Testis (tissue), 3 donors: ENCODE results near the gene CAMK2G. TPM values are rescaled to one million over a fixed set of nuclear protein-coding genes. Genes with fewer than 3 reads are reported as not detected.
"Not testable (repeated sequence)": the region's sequence is repeated elsewhere in the genome, so short reads cannot be mapped to it uniquely, and the experiment has no call there.

Source experiments
- DNase-seq: peaks from one replicate; pipeline ENCODE4 v3.0.0-alpha.2; 2019
- H3K27ac ChIP-seq, 2 donors: fragments of 200-600 bp; sonication (generic); one replicate each; pipeline ENCODE4 v1.5.1; 2019
- H3K27me3 ChIP-seq: fragments of 200-600 bp; sonication (generic); one replicate; pipeline ENCODE4 v1.5.1; 2019
- H3K36me3 ChIP-seq: fragments of 200-600 bp; sonication (generic); one replicate; pipeline ENCODE4 v1.5.1; 2017; ENCODE audit warnings: low read depth; ENCODE audit errors: missing control alignments
- H3K4me1 ChIP-seq: fragments of 200-600 bp; sonication (generic); one replicate; pipeline ENCODE4 v1.5.1; 2019
- H3K4me3 ChIP-seq, 2 donors: fragments of 200-600 bp; sonication (generic); one replicate each; pipeline ENCODE4 v1.5.1; 2017 to 2019
- H3K9me3 ChIP-seq: fragments of 200-600 bp; sonication (generic); one replicate; pipeline ENCODE4 v1.5.1; 2017
- CTCF ChIP-seq, 3 experiments: fragments of 450-650 bp in 2 of 3; fragments of 200-600 bp in 1 of 3; sonication (generic) in 1 of 3; IDR thresholded peaks; one replicate each; pipeline ENCODE4 v1.5.1; 2016 to 2019; ENCODE audit warnings: antibody characterized with exemption in 3 of 3, mild to moderate bottlenecking in 2 of 3, moderate library complexity in 1 of 3
- POLR2A ChIP-seq: fragments of 450-650 bp; IDR thresholded peaks from one replicate; pipeline ENCODE4 v1.6.1; 2017; ENCODE audit warnings: antibody characterized with exemption, mild to moderate bottlenecking, moderate library complexity
- WGBS, 2 donors: methylation state at CpG; one replicate each; pipeline ENCODE4 v1.1.5; 2018; 5-methylcytosine and 5-hydroxymethylcytosine counted together
- intact Hi-C: fragments of 100-400 bp; cut with DNase I; formaldehyde crosslinking; loops from one replicate; pipeline ENCODE4 v1.15.1; 2023; ENCODE audit warnings: low total_unique reads
- polyA plus RNA-seq: library from polyadenylated mRNA; stranded (reverse); fragments of 350-450 nt; fragmentation: Illumina TruSeq; extraction: RNeasy Lipid Tissue Mini Kit (QIAGEN cat#74804); gene quantifications from one replicate; pipeline ENCODE4 v1.2.3, GENCODE V29; 2014; ENCODE audit warnings: low read depth, low replicate concordance; ENCODE audit not compliant: insufficient read depth
- total RNA-seq, 2 donors: library from RNA; depleted of rRNA; stranded (reverse); fragments of >200 nt; gene quantifications; one replicate each; pipeline ENCODE4 v1.2.3, GENCODE V29; 2016

Gene CAMK2G
- total and polyA plus RNA-seq, 3 donors from 2014 or later: 16.5 to 29.7 (median 25.4) TPM

- H3K27ac ChIP-seq: no peak overlapping the region
- no peaks in the 10 kb centered on the region for H3K36me3 ChIP-seq
- no peak for TF ChIP-seq CTCF (IDR thresholded peaks at IDR 0.05)
- TF ChIP-seq POLR2A: no peak
- no peak overlapping the region for H3K4me3 ChIP-seq
- 77 to 79% methylated on average over 5 of the region's 5 CpGs for WGBS, 2 donors
- intact Hi-C loops: no loop called here
- no peaks in the 10 kb centered on the region for H3K27me3 ChIP-seq
- H3K9me3 ChIP-seq: no peaks in the 10 kb centered on the region
- DNase-seq: no peak
- H3K4me1 ChIP-seq: peaks cover 24% of the 10 kb centered on the region
Measured at GRCh38 chr10:73891540-73891939, 17.2 kb upstream of the CAMK2G start.

DNA sequence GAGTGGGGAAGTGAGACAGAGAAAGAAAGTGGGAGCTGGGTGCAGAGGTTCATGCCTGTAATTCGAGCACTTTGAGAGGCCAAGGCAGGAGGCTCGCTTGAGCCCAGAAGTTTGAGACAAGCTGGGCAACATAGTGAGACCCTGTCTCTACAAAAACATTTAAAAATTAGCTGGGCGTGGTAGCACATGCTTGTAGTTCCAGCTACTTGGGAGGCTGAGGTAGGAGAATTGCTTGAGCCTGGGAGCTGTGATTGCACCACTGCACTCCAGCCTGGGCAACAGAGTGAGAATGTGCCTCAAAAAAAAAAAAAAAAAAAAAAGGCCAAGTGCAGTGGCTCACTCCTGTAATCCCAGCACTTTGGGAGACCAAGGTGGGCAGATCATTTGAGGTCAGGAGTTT lies 16.5 kb upstream of the CAMK2G start:
- H3K36me3 ChIP-seq, intact Hi-C loops, H3K27me3 ChIP-seq, H3K27ac ChIP-seq, H3K4me3 ChIP-seq, DNase-seq, H3K9me3 ChIP-seq: not testable (repeated sequence)
- 63 to 85% methylated on average over 3 of the region's 3 CpGs for WGBS, 2 donors
- peaks cover 29% of the 10 kb centered on the region for H3K4me1 ChIP-seq

GRCh38 chr10:73890261-73890660 lies 15.9 kb upstream of the CAMK2G start:
- TF ChIP-seq POLR2A (no peak), CTCF (IDR thresholded peaks at IDR 0.05) (no peak)
- no peaks in the 10 kb centered on the region for H3K27me3 ChIP-seq
- WGBS, 2 donors: 98% methylated on average over 5 of the region's 5 CpGs
- intact Hi-C loops: no loop called here
- H3K4me3 ChIP-seq: no peak overlapping the region
- no peak overlapping the region for H3K27ac ChIP-seq
- H3K36me3 ChIP-seq: no peaks in the 10 kb centered on the region
- H3K4me1 ChIP-seq: peaks cover 29% of the 10 kb centered on the region
- no peak for DNase-seq
- no peaks in the 10 kb centered on the region for H3K9me3 ChIP-seq

GRCh38 chr10:73889416-73889815 lies 15.1 kb upstream of the CAMK2G start:
- not testable (repeated sequence) for H3K4me3 ChIP-seq, DNase-seq, H3K27me3 ChIP-seq, H3K27ac ChIP-seq, H3K9me3 ChIP-seq, H3K36me3 ChIP-seq
- H3K4me1 ChIP-seq: peaks cover 29% of the 10 kb centered on the region
- intact Hi-C loops: loop anchor here (10.0 kb wide), 1 partner anchor 45 kb away; no protein-coding TSS in a partner anchor
- 92 to 100% methylated on average over 2 to 3 of the region's 3 CpGs for WGBS, 2 donors

DNA sequence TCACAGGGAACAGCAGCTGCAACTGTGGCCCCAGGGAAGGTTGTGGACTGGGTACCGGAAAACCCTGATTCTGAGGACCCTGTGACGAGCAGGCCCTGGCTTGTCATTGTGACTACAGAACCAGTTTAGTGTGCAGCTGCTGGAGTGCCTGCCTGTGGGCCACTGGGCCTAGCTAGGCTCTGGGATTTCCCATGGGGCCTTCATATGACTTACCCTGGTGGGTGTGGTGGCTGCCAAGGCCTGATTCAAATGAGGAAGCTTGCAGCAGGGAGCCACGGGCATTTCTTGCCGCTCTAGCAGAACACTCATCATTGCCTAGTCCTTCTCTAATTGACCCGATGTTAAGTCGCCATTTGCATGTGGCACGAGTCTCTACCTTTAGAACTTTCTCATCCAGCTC lies 14.7 kb upstream of the CAMK2G start:
- no peak for TF ChIP-seq CTCF (IDR thresholded peaks at IDR 0.05)
- no peak for TF ChIP-seq POLR2A
- no peak overlapping the region for H3K27ac ChIP-seq
- WGBS, 2 donors: 74 to 82% methylated on average over 6 to 7 of the region's 7 CpGs
- peak; percentile 51 for DNase-seq
- no peak overlapping the region for H3K4me3 ChIP-seq
- intact Hi-C loops: loop anchor here (10.0 kb wide), 1 partner anchor 46 kb away; no protein-coding TSS in a partner anchor
- H3K36me3 ChIP-seq: no peaks in the 10 kb centered on the region
- peaks cover 29% of the 10 kb centered on the region for H3K4me1 ChIP-seq
- H3K9me3 ChIP-seq: no peaks in the 10 kb centered on the region
- no peaks in the 10 kb centered on the region for H3K27me3 ChIP-seq

GRCh38 chr10:73888514-73888913 lies 14.2 kb upstream of the CAMK2G start:
- intact Hi-C loops: loop anchor here (10.0 kb wide), 1 partner anchor 46 kb away; no protein-coding TSS in a partner anchor
- no peaks in the 10 kb centered on the region for H3K36me3 ChIP-seq
- no peaks in the 10 kb centered on the region for H3K9me3 ChIP-seq
- peaks cover 29% of the 10 kb centered on the region for H3K4me1 ChIP-seq
- TF ChIP-seq CTCF (IDR thresholded peaks at IDR 0.05): no peak
- TF ChIP-seq POLR2A: no peak
- DNase-seq: no peak
- H3K4me3 ChIP-seq: no peak overlapping the region
- H3K27ac ChIP-seq: no peak overlapping the region
- no peaks in the 10 kb centered on the region for H3K27me3 ChIP-seq
- WGBS, 2 donors: 86 to 90% methylated on average over 4 to 5 of the region's 5 CpGs
